ENCODE data around the gene FTL. TPM values are rescaled to one million over a fixed set of nuclear protein-coding genes. Genes with fewer than 3 reads are reported as not detected.
A peak's percentile ranks its signal among the peaks of the same experiment; 100 is the strongest.

Gene FTL
- total RNA-seq, 1 donor from 2014 or later, result 4,380 TPM

DNA sequence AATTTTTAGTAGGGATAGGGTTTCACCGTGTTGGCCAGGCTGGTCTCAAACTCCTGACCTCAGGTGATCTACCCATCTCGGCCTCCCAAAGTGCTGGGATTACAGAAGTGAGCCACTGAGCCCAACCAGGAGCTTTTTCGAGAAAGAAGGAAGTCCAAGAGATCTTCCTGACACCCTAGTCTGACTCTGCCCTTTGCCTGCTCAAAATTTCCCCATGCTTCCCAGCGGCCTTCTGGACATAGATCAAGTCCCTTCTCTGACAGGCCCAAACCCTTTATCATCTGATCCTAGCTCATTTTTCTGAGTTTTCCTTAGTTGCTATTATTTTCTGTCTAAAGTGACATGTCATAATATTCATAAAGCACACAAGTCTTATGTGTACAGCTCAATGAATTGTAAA lies 12.0 kb upstream of the FTL start:
- no peaks in the 10 kb centered on the region for H3K36me3 ChIP-seq
- H3K27ac ChIP-seq, result no peak overlapping the region
- no peak overlapping the region for H3K4me3 ChIP-seq
- intact Hi-C loops (cut with DNase I), result loop anchor here (5.0 kb wide), 1 partner anchor 46 kb away; no protein-coding TSS in a partner anchor
- H3K27me3 ChIP-seq, result no peaks in the 10 kb centered on the region
- H3K9me3 ChIP-seq, result no peaks in the 10 kb centered on the region
- TF ChIP-seq POLR2A (IDR thresholded peaks at IDR 0.05) (no peak), POLR2AphosphoS5 (IDR thresholded peaks at IDR 0.05; ENCODE audit: insufficient read depth in 1 of 2, low read depth in 1 of 2) (no peak)
- TF ChIP-seq, protein P1, sequence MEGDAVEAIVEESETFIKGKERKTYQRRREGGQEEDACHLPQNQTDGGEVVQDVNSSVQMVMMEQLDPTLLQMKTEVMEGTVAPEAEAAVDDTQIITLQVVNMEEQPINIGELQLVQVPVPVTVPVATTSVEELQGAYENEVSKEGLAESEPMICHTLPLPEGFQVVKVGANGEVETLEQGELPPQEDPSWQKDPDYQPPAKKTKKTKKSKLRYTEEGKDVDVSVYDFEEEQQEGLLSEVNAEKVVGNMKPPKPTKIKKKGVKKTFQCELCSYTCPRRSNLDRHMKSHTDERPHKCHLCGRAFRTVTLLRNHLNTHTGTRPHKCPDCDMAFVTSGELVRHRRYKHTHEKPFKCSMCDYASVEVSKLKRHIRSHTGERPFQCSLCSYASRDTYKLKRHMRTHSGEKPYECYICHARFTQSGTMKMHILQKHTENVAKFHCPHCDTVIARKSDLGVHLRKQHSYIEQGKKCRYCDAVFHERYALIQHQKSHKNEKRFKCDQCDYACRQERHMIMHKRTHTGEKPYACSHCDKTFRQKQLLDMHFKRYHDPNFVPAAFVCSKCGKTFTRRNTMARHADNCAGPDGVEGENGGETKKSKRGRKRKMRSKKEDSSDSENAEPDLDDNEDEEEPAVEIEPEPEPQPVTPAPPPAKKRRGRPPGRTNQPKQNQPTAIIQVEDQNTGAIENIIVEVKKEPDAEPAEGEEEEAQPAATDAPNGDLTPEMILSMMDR (IDR thresholded peaks at IDR 0.05), result no peak
- DNase-seq (ENCODE audit: extremely low spot score in 2 of 2), result no peak
- peaks cover 17% of the 10 kb centered on the region for H3K4me1 ChIP-seq

DNA sequence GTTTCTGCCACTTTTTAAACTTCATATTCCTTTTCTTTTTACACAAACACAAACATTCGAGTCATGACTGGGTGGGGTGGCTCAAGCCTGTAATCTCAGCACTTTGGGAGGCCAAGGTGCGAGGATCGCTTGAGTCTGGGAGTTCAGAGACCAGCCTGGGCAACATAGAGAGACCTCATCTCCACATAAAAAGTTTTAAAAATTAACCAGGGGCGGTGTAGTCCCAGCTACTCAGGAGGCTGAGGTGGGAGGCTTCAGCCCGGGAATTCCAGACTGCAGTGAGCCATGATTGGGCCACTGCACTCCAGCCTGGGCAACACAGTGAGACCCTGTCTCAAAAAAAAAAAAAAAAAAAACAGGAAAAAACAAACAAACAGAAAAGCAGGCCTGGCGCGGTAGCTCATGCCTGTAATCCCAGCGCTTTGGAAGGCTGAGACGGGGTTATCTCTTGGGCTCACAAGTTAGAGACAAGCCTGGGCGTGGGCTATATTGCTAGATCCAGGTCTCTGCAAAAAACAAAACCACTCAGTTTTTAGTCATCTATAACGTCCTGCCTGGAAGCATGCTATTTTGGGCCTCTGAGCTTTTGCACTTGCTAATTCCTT lies 11.0 kb upstream of the FTL start:
- Histone ChIP-seq H3K36me3 (no peaks in the 10 kb centered on the region), H3K9me3 (no peaks in the 10 kb centered on the region), H3K27ac (peak overlapping the region; percentile 89), H3K27me3 (no peaks in the 10 kb centered on the region), H3K4me3 (peak overlapping the region; percentile 62 to 67), H3K4me1 (peaks cover 17% of the 10 kb centered on the region)
- intact Hi-C loops (cut with DNase I), result loop anchor here (5.0 kb wide), 1 partner anchor 47 kb away; no protein-coding TSS in a partner anchor
- DNase-seq (ENCODE audit: extremely low spot score in 2 of 2), result no peak
- TF ChIP-seq POLR2A (IDR thresholded peaks at IDR 0.05) (no peak), POLR2AphosphoS5 (IDR thresholded peaks at IDR 0.05; ENCODE audit: insufficient read depth in 1 of 2, low read depth in 1 of 2) (no peak)
- TF ChIP-seq, protein P1 (IDR thresholded peaks at IDR 0.05), result no peak

DNA sequence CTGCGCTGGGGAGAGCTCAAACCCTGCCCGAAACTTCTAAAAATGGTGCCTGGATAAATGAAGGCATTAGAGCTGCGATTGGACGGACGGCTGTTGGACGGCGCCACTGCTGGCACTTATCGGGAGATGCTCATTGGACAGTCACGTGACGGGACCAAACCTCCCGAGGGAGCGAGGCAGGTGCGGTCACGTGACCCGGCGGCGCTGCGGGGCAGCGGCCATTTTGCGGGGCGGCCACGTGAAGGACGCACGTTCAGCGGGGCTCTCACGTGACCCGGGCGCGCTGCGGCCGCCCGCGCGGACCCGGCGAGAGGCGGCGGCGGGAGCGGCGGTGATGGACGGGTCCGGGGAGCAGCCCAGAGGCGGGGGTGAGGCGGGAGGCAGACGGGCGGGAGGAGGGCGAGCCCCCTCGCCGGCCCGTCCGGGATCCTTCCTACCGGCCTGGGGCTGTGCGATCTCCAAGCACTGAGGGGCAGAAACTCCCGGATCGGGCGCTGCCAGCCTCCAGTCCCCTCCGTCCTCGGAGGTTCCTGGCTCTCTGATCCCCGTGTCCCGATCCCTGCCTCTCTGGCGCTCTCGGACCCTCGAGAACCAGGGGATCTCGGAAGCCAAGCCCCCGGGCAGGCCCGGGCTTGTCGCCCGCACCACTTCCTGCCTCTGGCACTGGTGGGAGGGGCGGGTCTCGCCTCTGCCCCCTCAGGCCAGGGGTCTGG lies 10.4 kb upstream of the FTL start, which contains the start of gene BAX:
Gene BAX, plus strand, starts transcription at position 281 of the 713 bp plus-strand sequence. Its CDS starts 54 bp downstream, at position 335.
- peak within 1 kb of the TSS; percentile 62 to 67 for H3K4me3 ChIP-seq
- H3K27me3 ChIP-seq, result no peaks in the 10 kb centered on the region
- H3K4me1 ChIP-seq, result peaks cover 17% of the 10 kb centered on the region
- intact Hi-C loops (cut with DNase I), result loop anchor here (5.0 kb wide), 1 partner anchor 47 kb away; no protein-coding TSS in a partner anchor
- peak in 1 of 2 donors; percentile 94 for DNase-seq (ENCODE audit: extremely low spot score in 2 of 2)
- peak; percentile 63 to 89 for TF ChIP-seq POLR2AphosphoS5 (IDR thresholded peaks at IDR 0.05; ENCODE audit: insufficient read depth in 1 of 2, low read depth in 1 of 2)
- TF ChIP-seq, protein P1 (IDR thresholded peaks at IDR 0.05), result peak in 1 of 3 experiments; percentile 28
- TF ChIP-seq POLR2A (IDR thresholded peaks at IDR 0.05), result peak in 1 of 2 donors; percentile 58
- H3K27ac ChIP-seq, result peak within 1 kb of the TSS; percentile 89
- H3K36me3 ChIP-seq, result no peaks in the 10 kb centered on the region
- H3K9me3 ChIP-seq, result no peaks in the 10 kb centered on the region

DNA sequence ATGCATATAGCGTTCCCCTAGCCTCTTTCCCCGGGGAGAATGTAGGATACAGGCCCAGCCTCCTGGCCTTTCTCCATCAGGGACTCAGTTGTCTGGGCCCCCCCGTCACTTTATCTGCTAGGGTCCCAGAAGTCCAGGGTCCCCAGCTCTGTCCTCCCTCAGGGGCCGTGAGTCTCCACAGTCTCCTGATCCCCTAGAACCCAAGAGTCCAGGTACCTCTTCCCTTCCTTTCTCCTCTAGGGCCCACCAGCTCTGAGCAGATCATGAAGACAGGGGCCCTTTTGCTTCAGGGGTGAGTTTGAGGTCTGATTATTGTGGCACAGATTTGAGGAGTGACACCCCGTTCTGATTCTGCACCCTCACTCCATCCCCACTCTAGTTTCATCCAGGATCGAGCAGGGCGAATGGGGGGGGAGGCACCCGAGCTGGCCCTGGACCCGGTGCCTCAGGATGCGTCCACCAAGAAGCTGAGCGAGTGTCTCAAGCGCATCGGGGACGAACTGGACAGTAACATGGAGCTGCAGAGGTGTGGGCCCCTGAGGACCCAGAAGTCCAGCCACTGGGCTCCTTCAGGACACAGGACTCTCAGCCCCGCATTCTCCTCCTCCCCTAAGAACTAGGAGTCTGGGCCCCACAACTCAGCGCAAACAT lies 9.7 kb upstream of the FTL start:
- DNase-seq (ENCODE audit: extremely low spot score in 2 of 2), result no peak
- Histone ChIP-seq H3K4me3 (peak overlapping the region; percentile 62 to 67), H3K27ac (peak overlapping the region; percentile 89), H3K27me3 (no peaks in the 10 kb centered on the region), H3K9me3 (no peaks in the 10 kb centered on the region), H3K36me3 (no peaks in the 10 kb centered on the region), H3K4me1 (peaks cover 17% of the 10 kb centered on the region)
- TF ChIP-seq, protein P1 (IDR thresholded peaks at IDR 0.05), result no peak
- TF ChIP-seq POLR2A (IDR thresholded peaks at IDR 0.05), result no peak
- TF ChIP-seq POLR2AphosphoS5 (IDR thresholded peaks at IDR 0.05; ENCODE audit: insufficient read depth in 1 of 2, low read depth in 1 of 2), result no peak
- intact Hi-C loops (cut with DNase I), result no loop called here

All from vagina (tissue), 2 donors.